ENCODE data around the gene TIMM50. TPM values are rescaled to one million over a fixed set of nuclear protein-coding genes. Genes with fewer than 3 reads are reported as not detected.

The TIMM50 gene
- total and polyA plus RNA-seq, 2 of the 13 experiments (the other 11 are each of a cell fraction or from before 2014, with no cell fraction given): 91.1 to 92.5 TPM

DNA sequence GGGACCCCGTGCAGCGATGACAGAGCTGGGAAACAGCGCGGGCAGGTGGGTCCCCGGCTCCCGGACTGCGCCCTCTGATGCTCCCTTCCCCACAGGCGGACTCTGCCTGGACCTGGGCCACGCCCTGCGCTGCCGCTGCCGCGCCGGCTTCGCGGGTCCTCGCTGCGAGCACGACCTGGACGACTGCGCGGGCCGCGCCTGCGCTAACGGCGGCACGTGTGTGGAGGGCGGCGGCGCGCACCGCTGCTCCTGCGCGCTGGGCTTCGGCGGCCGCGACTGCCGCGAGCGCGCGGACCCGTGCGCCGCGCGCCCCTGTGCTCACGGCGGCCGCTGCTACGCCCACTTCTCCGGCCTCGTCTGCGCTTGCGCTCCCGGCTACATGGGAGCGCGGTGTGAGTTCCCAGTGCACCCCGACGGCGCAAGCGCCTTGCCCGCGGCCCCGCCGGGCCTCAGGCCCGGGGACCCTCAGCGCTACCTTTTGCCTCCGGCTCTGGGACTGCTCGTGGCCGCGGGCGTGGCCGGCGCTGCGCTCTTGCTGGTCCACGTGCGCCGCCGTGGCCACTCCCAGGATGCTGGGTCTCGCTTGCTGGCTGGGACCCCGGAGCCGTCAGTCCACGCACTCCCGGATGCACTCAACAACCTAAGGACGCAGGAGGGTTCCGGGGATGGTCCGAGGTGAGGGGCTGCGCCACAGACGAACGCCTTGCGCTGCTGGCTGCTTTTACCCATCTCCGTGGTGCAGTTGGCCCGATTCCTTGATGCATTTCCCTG lies 26.5 kb downstream of the TIMM50 start (continued):
- TF ChIP-seq, protein P1, sequence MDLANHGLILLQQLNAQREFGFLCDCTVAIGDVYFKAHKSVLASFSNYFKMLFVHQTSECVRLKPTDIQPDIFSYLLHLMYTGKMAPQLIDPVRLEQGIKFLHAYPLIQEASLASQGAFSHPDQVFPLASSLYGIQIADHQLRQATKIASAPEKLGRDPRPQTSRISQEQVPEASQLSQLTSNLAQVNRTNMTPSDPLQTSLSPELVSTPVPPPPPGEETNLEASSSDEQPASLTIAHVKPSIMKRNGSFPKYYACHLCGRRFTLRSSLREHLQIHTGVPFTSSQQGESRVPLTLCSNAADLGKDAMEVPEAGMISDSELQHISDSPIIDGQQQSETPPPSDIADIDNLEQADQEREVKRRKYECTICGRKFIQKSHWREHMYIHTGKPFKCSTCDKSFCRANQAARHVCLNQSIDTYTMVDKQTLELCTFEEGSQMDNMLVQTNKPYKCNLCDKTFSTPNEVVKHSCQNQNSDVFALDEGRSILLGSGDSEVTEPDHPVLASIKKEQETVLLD (CRISPR knock-in tag; IDR thresholded peaks at IDR 0.05; ENCODE audit: low read depth): peak; percentile 93
- TF ChIP-seq KDM4B (CRISPR knock-in tag; IDR thresholded peaks at IDR 0.05): no peak
- no peak; the same call in 1 of the 2 replicates for TF ChIP-seq GPN1 (CRISPR knock-in tag; IDR thresholded peaks at IDR 0.05; ENCODE audit: borderline replicate concordance)
- TF ChIP-seq MTA1 (CRISPR knock-in tag; IDR thresholded peaks at IDR 0.05; ENCODE audit: borderline replicate concordance): no peak
- TF ChIP-seq AHR (CRISPR knock-in tag; IDR thresholded peaks at IDR 0.05): peak; percentile 36; the same call in 1 of the 2 replicates
- peak; percentile 99 for TF ChIP-seq TMF1 (CRISPR knock-in tag; IDR thresholded peaks at IDR 0.05; ENCODE audit: low read depth)
- TF ChIP-seq ZNF713 (CRISPR knock-in tag; IDR thresholded peaks at IDR 0.05): no peak
- no peak for TF ChIP-seq ZSCAN22 (CRISPR knock-in tag; IDR thresholded peaks at IDR 0.05)
- TF ChIP-seq MTA3 (CRISPR knock-in tag; IDR thresholded peaks at IDR 0.05): no peak
- peak; percentile 97 for TF ChIP-seq ZNF563 (CRISPR knock-in tag; IDR thresholded peaks at IDR 0.05)
- no peak for TF ChIP-seq EP300 (IDR thresholded peaks at IDR 0.05; ENCODE audit: low read depth in 2 of 2, low read length in 2 of 2)
- TF ChIP-seq EP300 (CRISPR knock-in tag; IDR thresholded peaks at IDR 0.05; ENCODE audit: borderline replicate concordance): 0 out of 2 replicates have a peak, but pooled peaks have one; percentile 2
- TF ChIP-seq DMAP1 (CRISPR knock-in tag; IDR thresholded peaks at IDR 0.05): 0 out of 2 replicates have a peak, but pooled peaks have one; percentile 24
- no peak for TF ChIP-seq ZNF326 (CRISPR knock-in tag; IDR thresholded peaks at IDR 0.05; ENCODE audit: borderline replicate concordance)
- no peak for TF ChIP-seq HMGXB4 (CRISPR knock-in tag; IDR thresholded peaks at IDR 0.05; ENCODE audit: borderline replicate concordance in 1 of 2, low read depth in 1 of 2)
- peak; percentile 74; the same call in 1 of the 2 replicates for TF ChIP-seq HOXA5 (CRISPR knock-in tag; IDR thresholded peaks at IDR 0.05)
- TF ChIP-seq ZFP82 (CRISPR knock-in tag; IDR thresholded peaks at IDR 0.05; ENCODE audit: borderline replicate concordance): no peak; the same call in 1 of the 2 replicates
- peak; percentile 80 for TF ChIP-seq SP4 (CRISPR knock-in tag; IDR thresholded peaks at IDR 0.05)
- TF ChIP-seq ZSCAN29 (CRISPR knock-in tag; conservative IDR thresholded peaks at IDR 0.05): no peak
- TF ChIP-seq ZNF282 (IDR thresholded peaks at IDR 0.05; ENCODE audit: partially characterized antibody): no peak
- no peak for TF ChIP-seq FOXA1 (IDR thresholded peaks at IDR 0.05)
- no peak for TF ChIP-seq FOXA1 (CRISPR knock-in tag; IDR thresholded peaks at IDR 0.05)
- no peak for TF ChIP-seq ZBTB8A (CRISPR knock-in tag; IDR thresholded peaks at IDR 0.05; ENCODE audit: borderline replicate concordance, low read depth)
- TF ChIP-seq PCBP1 (IDR thresholded peaks at IDR 0.05; ENCODE audit: borderline replicate concordance, low read depth, low read length): no peak
- no peak for TF ChIP-seq ZNF615 (CRISPR knock-in tag; IDR thresholded peaks at IDR 0.05; ENCODE audit: borderline replicate concordance)
- no peak for TF ChIP-seq ZKSCAN5 (CRISPR knock-in tag; IDR thresholded peaks at IDR 0.05)
- no peak for TF ChIP-seq ZNF3 (CRISPR knock-in tag; IDR thresholded peaks at IDR 0.05)

Measured in HepG2 (cell line).